Neural cell (in vitro differentiated cells): Measurements from ENCODE around the gene PHF21A. TPM values are rescaled to one million over a fixed set of nuclear protein-coding genes. Genes with fewer than 3 reads are reported as not detected.

Source experiments
- H2AFZ ChIP-seq: fragments of 200-600, 300-800 bp; sonication (generic), shearing (Covaris generic); 2 replicates; pipeline ENCODE4 v1.6.0; 2014; ENCODE audit warnings: low read depth, mild to moderate bottlenecking, antibody characterized with exemption, low read length, moderate library complexity
- H3F3A ChIP-seq: fragments of 200-600 bp; shearing (Covaris generic); 2 replicates; pipeline ENCODE4 v1.6.1; 2016; ENCODE audit warnings: mild to moderate bottlenecking, moderate library complexity, mixed read lengths, antibody characterized with exemption, low read length; ENCODE audit not compliant: insufficient read depth, poor library complexity, severe bottlenecking
- H3K27ac ChIP-seq: fragments of 200-600, 300-800 bp; sonication (generic), shearing (Covaris generic); 2 replicates; pipeline ENCODE4 v1.5.1; 2014; ENCODE audit warnings: mild to moderate bottlenecking, low read length, moderate library complexity
- H3K27me3 ChIP-seq: fragments of 300-800, 200-600 bp; sonication (generic), shearing (Covaris generic); 2 replicates; pipeline ENCODE4 v1.6.0; 2014; ENCODE audit warnings: mild to moderate bottlenecking, low read depth, low read length, moderate library complexity; ENCODE audit not compliant: insufficient read depth
- H3K36me3 ChIP-seq: fragments of 300-800, 200-600 bp; sonication (generic), shearing (Covaris generic); 2 replicates; pipeline ENCODE4 v1.5.1; 2014; ENCODE audit warnings: mild to moderate bottlenecking, antibody characterized with exemption, low read length, moderate library complexity; ENCODE audit not compliant: insufficient read depth
- H3K4me2 ChIP-seq: fragments of 300-800, 200-600 bp; sonication (generic), shearing (Covaris generic); 2 replicates; pipeline ENCODE4 v1.6.0; 2014; ENCODE audit warnings: mild to moderate bottlenecking, low read length
- H3K4me3 ChIP-seq: fragments of 300-800, 200-600 bp; sonication (generic), shearing (Covaris generic); 2 replicates; pipeline ENCODE4 v1.5.1; 2014; ENCODE audit warnings: mild to moderate bottlenecking, low read length, moderate library complexity
- H3K79me2 ChIP-seq: fragments of 200-600 bp; shearing (Covaris generic); replicated peaks from 2 replicates; pipeline ENCODE4 v1.6.0; 2014; ENCODE audit warnings: mild to moderate bottlenecking, low read length, moderate library complexity; ENCODE audit not compliant: insufficient read depth
- H3K9ac ChIP-seq: fragments of 300-800, 200-600 bp; sonication (generic), shearing (Covaris generic); 2 replicates; pipeline ENCODE4 v1.6.1; 2016; ENCODE audit warnings: mild to moderate bottlenecking, low read length, mixed read lengths
- H3K9me2 ChIP-seq: fragments of 200-600 bp; shearing (Covaris generic); 2 replicates; pipeline ENCODE4 v1.6.1; 2016; ENCODE audit warnings: mild to moderate bottlenecking, low read length, mixed read lengths; ENCODE audit not compliant: insufficient read depth
- H3K9me3 ChIP-seq: fragments of 200-600, 300-800 bp; sonication (generic), shearing (Covaris generic); 2 replicates; pipeline ENCODE4 v1.6.1; 2016; ENCODE audit warnings: mild to moderate bottlenecking, mixed run types, low read length, moderate library complexity, mixed read lengths
- H4K20me1 ChIP-seq: fragments of 200-600 bp; shearing (Covaris generic); 2 replicates; pipeline ENCODE4 v1.6.1; 2016; ENCODE audit warnings: mild to moderate bottlenecking, mixed run types; ENCODE audit not compliant: insufficient read depth
- CTCF ChIP-seq: fragments of 450-650 bp; IDR thresholded peaks from 2 replicates; pipeline ENCODE4 v1.5.1; 2014; ENCODE audit warnings: antibody characterized with exemption, mild to moderate bottlenecking, moderate library complexity; ENCODE audit not compliant: poor library complexity, severe bottlenecking
- EP300 ChIP-seq: fragments of 450-650 bp; conservative IDR thresholded peaks from 2 replicates; pipeline ENCODE4 v1.6.1; 2014; ENCODE audit warnings: antibody characterized with exemption, mild to moderate bottlenecking, moderate library complexity; ENCODE audit not compliant: poor library complexity, severe bottlenecking
- EZH2 ChIP-seq: fragments of 200-600, 300-800 bp; shearing (Covaris generic), sonication (generic); IDR thresholded peaks from 2 replicates; pipeline ENCODE4 v1.6.1; 2014; ENCODE audit warnings: antibody characterized with exemption, low read length, borderline replicate concordance, mild to moderate bottlenecking; ENCODE audit not compliant: insufficient read depth, poor library complexity, severe bottlenecking
- MXI1 ChIP-seq: fragments of 450-650 bp; conservative IDR thresholded peaks from 2 replicates; pipeline ENCODE4 v1.6.1; 2014; ENCODE audit warnings: antibody characterized with exemption, mild to moderate bottlenecking; ENCODE audit not compliant: poor library complexity, severe bottlenecking
- POLR2AphosphoS5 ChIP-seq: IDR thresholded peaks from 2 replicates; pipeline ENCODE4 v1.6.1; 2012
- RAD21 ChIP-seq: fragments of 450-650 bp; conservative IDR thresholded peaks from 2 replicates; pipeline ENCODE4 v1.6.1; 2014; ENCODE audit warnings: antibody characterized with exemption, mild to moderate bottlenecking, moderate library complexity
- REST ChIP-seq: IDR thresholded peaks from 2 replicates; pipeline ENCODE4 v1.6.1; 2012; ENCODE audit warnings: borderline replicate concordance
- SMC3 ChIP-seq: fragments of 450-650 bp; conservative IDR thresholded peaks from 2 replicates; pipeline ENCODE4 v1.6.1; 2014; ENCODE audit warnings: antibody characterized with exemption, mild to moderate bottlenecking, moderate library complexity; ENCODE audit not compliant: poor library complexity
- TAF1 ChIP-seq: IDR thresholded peaks from 2 replicates; pipeline ENCODE4 v1.6.1; 2012; ENCODE audit warnings: low read depth
- polyA plus RNA-seq: library from polyadenylated mRNA; depleted of rRNA; stranded (reverse); fragments of >200 nt; gene quantifications from 2 replicates; pipeline ENCODE4 v1.2.3, GENCODE V29; 2014

The PHF21A gene
- polyA plus RNA-seq, 1 donor from 2014 or later, result 31.7 TPM

- TF ChIP-seq POLR2AphosphoS5 (no peak), EP300 (no peak), RAD21 (no peak), MXI1 (no peak), SMC3 (no peak), REST (no peak), EZH2 (no peak), CTCF (no peak), TAF1 (no peak)
- H3K4me3 ChIP-seq, result no peak overlapping the region
- no peak overlapping the region for H3K27ac ChIP-seq
- H3K9ac ChIP-seq, result peak overlapping the region; percentile 66
- no peaks in the 10 kb centered on the region for H3K36me3 ChIP-seq
- no peak overlapping the region for H3K4me2 ChIP-seq
- H3F3A ChIP-seq, result no peaks in the 10 kb centered on the region
- H3K9me2 ChIP-seq, result no peaks in the 10 kb centered on the region
- no peak overlapping the region for H2AFZ ChIP-seq
- no peaks in the 10 kb centered on the region for H4K20me1 ChIP-seq
- no peaks in the 10 kb centered on the region for H3K27me3 ChIP-seq
- H3K79me2 ChIP-seq, result peaks cover 25% of the 10 kb centered on the region
- H3K9me3 ChIP-seq, result no peaks in the 10 kb centered on the region
These were observed 223.7 kb downstream of the PHF21A start for GRCh38 chr11:45897556-45897955.

GRCh38 chr11:45896422-45896984 is 224.8 kb downstream of the PHF21A start:
- Histone ChIP-seq H3K9ac (peak overlapping the region; percentile 66), H3K36me3 (no peaks in the 10 kb centered on the region), H3K4me3 (peak overlapping the region; percentile 66), H3K4me2 (peak overlapping the region; percentile 51), H2AFZ (no peak overlapping the region), H3F3A (no peaks in the 10 kb centered on the region), H3K27me3 (no peaks in the 10 kb centered on the region), H4K20me1 (no peaks in the 10 kb centered on the region), H3K9me2 (no peaks in the 10 kb centered on the region), H3K27ac (peak overlapping the region; percentile 41), H3K79me2 (peaks cover 20% of the 10 kb centered on the region), H3K9me3 (no peaks in the 10 kb centered on the region)
- TF ChIP-seq EP300 (no peak), SMC3 (no peak), EZH2 (no peak), CTCF (no peak), RAD21 (no peak), REST (no peak), MXI1 (no peak), POLR2AphosphoS5 (no peak), TAF1 (no peak)
